HG03025 (cell line): ENCODE data around the gene PIPOX.

Experiments
- ATAC-seq: cut with Tn5 transposase; IDR thresholded peaks from one replicate; pipeline ENCODE4 v1.9.1; 2021; ENCODE audit warnings: mild to moderate bottlenecking, moderate library complexity; ENCODE audit not compliant: unreplicated experiment, low FRiP score

PIPOX gene

GRCh38 chr17:29019475-29020181 lies 23.3 kb upstream of the PIPOX start:
- no peak for ATAC-seq

- no peak for ATAC-seq
Measured at GRCh38 chr17:29020576-29020975, 22.4 kb upstream of the PIPOX start.

GRCh38 chr17:29021226-29021625 lies 21.7 kb upstream of the PIPOX start:
- no peak for ATAC-seq

GRCh38 chr17:29022074-29022473 lies 20.9 kb upstream of the PIPOX start:
- ATAC-seq, result no peak

GRCh38 chr17:29024316-29024952 lies 18.5 kb upstream of the PIPOX start:
- ATAC-seq, result no peak

- ATAC-seq, result no peak
Measured at GRCh38 chr17:29031488-29031887, 11.5 kb upstream of the PIPOX start.

- ATAC-seq, result no peak
Measured at GRCh38 chr17:29032013-29032856, 10.7 kb upstream of the PIPOX start.

- no peak for ATAC-seq
Measured at GRCh38 chr17:29032857-29033197, 10.1 kb upstream of the PIPOX start.

- no peak for ATAC-seq
Measured at GRCh38 chr17:29034510-29034909, 8.4 kb upstream of the PIPOX start.

- no peak for ATAC-seq
Measured at GRCh38 chr17:29036584-29036983, 6.4 kb upstream of the PIPOX start.

- no peak for ATAC-seq
Measured at GRCh38 chr17:29037739-29038084, 5.2 kb upstream of the PIPOX start.

GRCh38 chr17:29038085-29038795 lies 4.7 kb upstream of the PIPOX start:
- ATAC-seq, result no peak

- no peak for ATAC-seq
Measured at GRCh38 chr17:29039764-29040598, 3.0 kb upstream of the PIPOX start.

- no peak for ATAC-seq
Measured at GRCh38 chr17:29041091-29041490, 1.9 kb upstream of the PIPOX start.

GRCh38 chr17:29041571-29041970 lies 1.4 kb upstream of the PIPOX start:
- ATAC-seq, result no peak

- no peak for ATAC-seq
Measured at GRCh38 chr17:29042026-29042678, 789 bp upstream of the PIPOX start.

- ATAC-seq, result no peak
Measured at GRCh38 chr17:29043539-29044145, 701 bp downstream of the PIPOX start.

GRCh38 chr17:29045026-29045425 lies 2.1 kb downstream of the PIPOX start:
- no peak for ATAC-seq

GRCh38 chr17:29045734-29046472 lies 3.0 kb downstream of the PIPOX start:
- ATAC-seq, result no peak
